Colonic mucosa (tissue), 4 donors: ENCODE measurements around the gene TPK1. TPM values are rescaled to one million over a fixed set of nuclear protein-coding genes. Genes with fewer than 3 reads are reported as not detected.

Source experiments
- DNase-seq: peaks from one replicate; pipeline ENCODE4 v3.0.0-alpha.2; 2020
- H3K27ac ChIP-seq: fragments of 200-600 bp; one replicate; pipeline ENCODE4 v1.8.0; 2021
- H3K27me3 ChIP-seq: fragments of 200-600 bp; one replicate; pipeline ENCODE4 v1.8.0; 2021
- H3K36me3 ChIP-seq: fragments of 200-600 bp; one replicate; pipeline ENCODE4 v1.8.0; 2021
- H3K4me1 ChIP-seq: fragments of 200-600 bp; one replicate; pipeline ENCODE4 v1.8.0; 2021; ENCODE audit warnings: mild to moderate bottlenecking
- H3K4me3 ChIP-seq: fragments of 200-600 bp; one replicate; pipeline ENCODE4 v1.8.0; 2021
- H3K9ac ChIP-seq, 2 donors: one replicate each; pipeline ENCODE4 v1.7.0; 2013; ENCODE audit warnings: control low read depth in 2 of 2, low read depth in 2 of 2, low read length in 2 of 2
- H3K9me3 ChIP-seq: fragments of 200-600 bp; one replicate; pipeline ENCODE4 v1.8.0; 2021
- CTCF ChIP-seq: fragments of 200-600 bp; IDR thresholded peaks from one replicate; pipeline ENCODE4 v1.8.0; 2022; ENCODE audit warnings: antibody characterized with exemption, mild to moderate bottlenecking
- intact Hi-C: fragments of 100-400 bp; cut with DNase I; formaldehyde crosslinking; loops from one replicate; pipeline ENCODE4 v1.14.1; 2022
- total RNA-seq, 2 donors: library from RNA; stranded (reverse); fragmentation: NEBNext Ultra II Directional in 1 of 2; extraction: Animal tissue kit (Norgen Biotek cat#: 25700) in 1 of 2; gene quantifications; one replicate each; pipeline ENCODE4 v1.2.1, GENCODE V29; 2021
- donor health status: healthy.
- donor health status: DM: no; HTN: no; CAD: no.
- donor health status: DM: no; HTN: no; CAD: no.

The TPK1 gene
- total RNA-seq, 2 donors from 2014 or later: 8.0 to 18.8 TPM

DNA sequence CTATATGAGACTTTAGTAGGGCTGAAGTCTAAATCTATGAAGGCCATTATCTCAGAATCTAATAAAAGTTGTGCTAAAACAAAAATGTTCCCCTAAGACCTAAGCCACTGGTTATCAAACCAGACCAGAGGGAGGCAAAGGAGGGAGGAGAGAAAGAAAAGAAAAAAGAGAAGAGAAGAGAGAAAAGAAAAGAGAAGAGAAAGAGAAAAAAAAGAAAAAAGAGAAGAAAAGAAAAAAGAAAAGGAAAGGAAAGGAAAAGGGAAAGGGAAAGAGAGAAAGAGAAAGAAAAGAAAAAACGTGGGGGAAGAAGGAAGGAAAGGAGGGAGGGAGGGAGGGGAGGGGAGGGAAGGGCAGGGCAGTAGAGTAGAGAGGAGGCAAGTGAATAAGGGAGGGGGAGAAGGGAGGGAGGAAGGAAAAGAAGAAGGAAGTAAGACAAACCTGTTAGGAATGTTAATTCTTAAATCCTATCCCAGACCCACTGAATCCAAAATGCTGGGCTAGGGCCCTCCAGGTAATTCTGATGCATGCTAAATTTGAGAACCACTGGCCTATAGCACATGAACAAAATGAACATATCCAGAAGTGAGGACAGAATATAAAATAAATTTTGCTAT is 98.9 kb downstream of the TPK1 start:
- intact Hi-C loops: no loop called here
- Histone ChIP-seq H3K27me3 (no peaks in the 10 kb centered on the region), H3K36me3 (no peaks in the 10 kb centered on the region), H3K27ac (no peak overlapping the region), H3K9ac (no peak overlapping the region), H3K9me3 (no peaks in the 10 kb centered on the region), H3K4me1 (no peaks in the 10 kb centered on the region), H3K4me3 (no peak overlapping the region)
- DNase-seq: no peak
- no peak for TF ChIP-seq CTCF

DNA sequence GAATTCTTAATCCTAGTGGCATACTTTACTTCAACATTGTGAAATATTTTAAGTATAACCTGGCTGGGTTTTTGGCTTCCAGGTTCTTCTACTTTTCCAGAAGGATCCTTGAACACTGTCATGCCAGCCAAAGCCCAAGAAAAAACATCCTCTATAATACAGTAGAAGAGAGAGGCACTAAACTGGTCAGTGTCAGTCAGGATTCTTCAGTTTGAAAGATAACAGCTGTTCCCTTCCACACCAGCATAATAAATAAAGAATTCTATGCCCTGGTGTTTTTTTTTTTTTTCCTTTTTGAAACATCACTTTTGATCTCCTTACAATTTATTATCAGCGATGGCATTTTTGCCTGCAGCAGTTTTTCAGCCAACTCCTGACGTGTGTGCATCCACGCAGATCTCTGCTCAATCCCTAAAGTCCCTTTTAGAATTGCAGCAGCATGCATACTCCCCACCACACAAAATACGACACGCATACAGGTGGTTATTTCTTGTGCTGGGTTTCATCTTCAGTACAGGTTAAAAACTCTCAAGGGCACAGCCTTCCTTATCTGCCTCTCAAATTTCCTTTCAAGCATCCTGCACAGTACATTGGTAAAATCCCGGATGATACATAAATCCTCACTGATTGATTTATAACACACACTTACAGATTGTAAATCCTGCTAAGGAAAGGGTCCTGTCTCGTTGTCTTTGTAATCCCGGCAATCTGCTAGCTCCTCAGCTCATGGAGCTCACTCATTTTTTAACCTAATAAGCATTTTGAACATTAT is 100.2 kb downstream of the TPK1 start:
- intact Hi-C loops: no loop called here
- H3K27ac ChIP-seq: no peak overlapping the region
- no peak for DNase-seq
- TF ChIP-seq CTCF: no peak
- no peak overlapping the region for H3K4me3 ChIP-seq
- no peak overlapping the region for H3K9ac ChIP-seq
- H3K27me3 ChIP-seq: no peaks in the 10 kb centered on the region
- no peaks in the 10 kb centered on the region for H3K36me3 ChIP-seq
- H3K9me3 ChIP-seq: no peaks in the 10 kb centered on the region
- H3K4me1 ChIP-seq: no peaks in the 10 kb centered on the region

GRCh38 chr7:144731661-144732351 is 104.0 kb downstream of the TPK1 start:
- Histone ChIP-seq H3K4me1 (no peaks in the 10 kb centered on the region), H3K36me3 (no peaks in the 10 kb centered on the region), H3K27ac (no peak overlapping the region), H3K27me3 (no peaks in the 10 kb centered on the region), H3K4me3 (no peak overlapping the region), H3K9ac (no peak overlapping the region), H3K9me3 (no peaks in the 10 kb centered on the region)
- no peak for TF ChIP-seq CTCF
- no peak for DNase-seq
- intact Hi-C loops: no loop called here

GRCh38 chr7:144730224-144730623 is 105.6 kb downstream of the TPK1 start:
- no peak for TF ChIP-seq CTCF
- no peaks in the 10 kb centered on the region for H3K27me3 ChIP-seq
- H3K9ac ChIP-seq: no peak overlapping the region
- intact Hi-C loops: no loop called here
- H3K36me3 ChIP-seq: no peaks in the 10 kb centered on the region
- no peak for DNase-seq
- no peaks in the 10 kb centered on the region for H3K9me3 ChIP-seq
- H3K27ac ChIP-seq: no peak overlapping the region
- H3K4me1 ChIP-seq: no peaks in the 10 kb centered on the region
- no peak overlapping the region for H3K4me3 ChIP-seq

GRCh38 chr7:144729226-144729625 is 106.6 kb downstream of the TPK1 start:
- Histone ChIP-seq H3K27me3 (no peaks in the 10 kb centered on the region), H3K4me1 (no peaks in the 10 kb centered on the region), H3K9ac (no peak overlapping the region), H3K4me3 (no peak overlapping the region), H3K27ac (no peak overlapping the region), H3K36me3 (no peaks in the 10 kb centered on the region), H3K9me3 (no peaks in the 10 kb centered on the region)
- DNase-seq: no peak
- intact Hi-C loops: no loop called here
- TF ChIP-seq CTCF: no peak
